Stimulated activated naive CD8-positive, alpha-beta T cell treated with anti-CD3 and anti-CD28 coated beads, Interleukin-15, Interleukin-2, amounts not matched to agents 100 U/mL and 50 U/mL, for 24 hours (primary cell): ENCODE measurements around the gene JARID2.
A peak's percentile ranks its signal among the peaks of the same experiment; 100 is the strongest.
"Not testable (repeated sequence)": the region's sequence is repeated elsewhere in the genome, so short reads cannot be mapped to it uniquely, and the experiment has no call there.

Source experiments
- ATAC-seq: fragments of 150-1000 bp; cut with Tn5 transposase; one replicate; pipeline ENCODE4 v1.10.0; 2021
- DNase-seq: peaks from one replicate; pipeline ENCODE4 v3.0.0; 2021

Gene JARID2

GRCh38 chr6:15401120-15401519, 155.3 kb downstream of the JARID2 start:
- DNase-seq = no peak
- no peak for ATAC-seq

GRCh38 chr6:15401769-15402250, 155.9 kb downstream of the JARID2 start:
- ATAC-seq (no peak), DNase-seq (no peak)

DNA sequence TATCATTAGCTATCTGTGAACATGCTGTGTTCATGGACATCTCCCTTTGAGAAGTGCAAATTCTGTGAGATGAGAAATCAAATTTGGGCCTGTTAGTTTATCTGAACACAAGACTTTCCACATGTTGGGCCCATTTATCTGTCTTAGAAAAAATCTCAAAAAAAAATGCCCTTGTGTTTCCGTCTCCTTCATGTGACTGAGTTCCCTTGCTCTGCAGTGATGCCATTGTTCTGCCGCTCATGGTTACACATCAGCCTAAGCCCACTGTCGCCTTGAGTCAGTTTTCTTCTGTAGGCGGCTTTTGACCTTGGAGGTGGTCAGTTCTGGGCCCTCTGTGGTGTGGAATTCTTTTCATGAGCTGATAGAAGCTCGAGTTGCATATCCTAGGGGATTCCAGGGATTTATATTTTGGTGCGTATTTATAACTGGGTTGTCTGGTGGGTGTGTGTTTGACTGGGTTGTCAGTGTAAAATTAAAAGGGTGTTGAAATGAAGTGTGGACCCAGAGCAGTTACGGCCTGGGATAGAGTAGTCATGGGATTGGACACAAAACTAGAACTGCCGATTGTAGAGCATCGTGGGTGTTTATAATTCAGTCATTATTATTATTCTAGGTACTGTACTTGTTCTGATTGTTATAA, 156.7 kb downstream of the JARID2 start:
- DNase-seq (no peak), ATAC-seq (no peak)

DNA sequence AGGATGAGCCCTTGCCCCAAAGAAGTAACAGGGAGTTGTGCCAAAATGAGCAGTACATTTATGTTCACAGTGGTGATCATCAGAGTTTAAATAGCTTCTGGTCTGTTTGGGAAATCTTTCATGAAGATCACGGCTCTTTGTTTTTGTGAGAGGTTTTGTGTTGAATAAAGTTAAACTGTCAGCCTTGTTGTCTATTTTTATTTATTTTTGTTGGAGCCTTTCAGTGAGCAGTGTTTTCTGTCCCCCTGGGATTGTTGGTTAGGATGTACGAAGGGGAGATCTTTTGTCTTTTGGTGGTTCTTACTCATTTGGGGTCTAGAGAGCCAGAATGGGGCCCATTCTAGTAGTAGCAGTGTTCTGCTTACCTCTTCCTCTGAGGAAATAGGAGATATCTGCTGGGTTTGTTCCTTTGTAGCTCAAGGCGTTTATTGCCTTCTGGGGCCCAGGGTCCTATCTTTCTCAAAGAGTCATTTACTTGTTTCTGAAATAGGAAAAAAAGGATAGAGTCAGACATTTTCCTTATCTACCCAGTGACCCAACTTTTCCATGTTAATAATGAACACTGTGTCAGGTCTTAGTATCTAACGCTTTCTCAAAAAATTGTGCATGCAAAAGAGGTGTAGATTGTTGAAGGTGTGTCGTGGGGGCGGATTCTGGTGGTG, 157.4 kb downstream of the JARID2 start:
- ATAC-seq (no peak), DNase-seq (no peak)

- no peak for ATAC-seq
- no peak for DNase-seq
These were observed 158.8 kb downstream of the JARID2 start for GRCh38 chr6:15404685-15404980.

- DNase-seq (no peak), ATAC-seq (no peak)
These were observed 159.5 kb downstream of the JARID2 start for GRCh38 chr6:15405129-15406068.

DNA sequence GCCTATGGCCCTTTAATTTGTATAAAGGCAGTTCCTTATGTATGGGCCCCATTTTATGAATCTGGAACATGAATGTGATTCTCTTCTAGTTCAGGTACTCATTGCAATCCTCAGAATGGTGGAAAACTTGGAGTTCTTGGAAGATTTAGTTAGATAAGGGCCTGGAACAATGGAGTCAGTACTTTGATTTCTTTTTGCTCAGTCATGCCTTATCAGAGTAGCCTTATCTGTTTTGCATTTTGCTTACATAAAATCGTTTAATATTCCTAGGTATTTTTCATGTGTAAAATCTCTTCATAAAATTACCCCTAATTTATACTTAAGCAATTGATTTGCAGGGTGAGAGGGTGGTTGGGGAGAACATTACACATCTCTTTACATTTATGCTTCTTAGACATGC, 160.6 kb downstream of the JARID2 start:
- no peak for ATAC-seq
- DNase-seq = no peak

DNA sequence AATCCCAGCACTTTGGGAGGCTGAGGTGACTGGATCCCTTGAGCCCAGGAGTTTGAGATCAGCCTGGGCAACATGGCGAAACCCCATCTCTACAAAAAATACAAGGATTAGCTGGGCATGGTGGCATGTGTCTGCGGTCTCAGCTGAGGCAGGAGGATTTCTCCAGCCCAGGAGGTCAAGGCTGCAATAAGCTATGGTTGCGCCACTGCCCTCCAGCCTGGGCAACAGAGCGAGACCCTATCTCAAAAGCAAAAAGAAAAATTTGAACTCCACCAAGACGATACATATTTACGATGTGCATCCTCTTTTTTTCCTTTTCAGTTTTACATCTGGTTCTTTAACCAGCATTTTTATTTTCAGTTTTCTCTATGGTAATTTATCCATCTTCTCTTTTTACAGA, 162.1 kb downstream of the JARID2 start:
- DNase-seq = no peak
- no peak for ATAC-seq

DNA sequence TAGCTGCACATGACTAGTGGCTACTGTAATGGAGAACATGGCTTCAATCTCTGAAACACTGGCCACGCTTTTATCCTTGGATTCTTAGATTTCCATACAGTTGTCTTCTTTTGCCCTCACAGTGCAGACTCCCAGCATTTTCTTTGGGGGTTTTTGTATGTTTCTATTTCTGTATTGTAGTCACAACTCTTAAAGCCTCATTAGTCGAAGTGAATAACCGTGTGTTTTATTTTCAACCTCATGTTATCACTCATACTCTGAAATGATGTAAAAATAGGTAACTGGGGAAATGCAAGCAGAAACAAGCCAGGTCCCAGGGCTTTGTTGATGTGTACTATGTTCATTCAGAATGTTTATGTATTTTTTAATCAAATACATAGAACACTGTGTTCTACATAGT, 162.9 kb downstream of the JARID2 start:
- no peak for ATAC-seq
- DNase-seq = no peak

GRCh38 chr6:15409301-15410125, 163.6 kb downstream of the JARID2 start:
- ATAC-seq (no peak), DNase-seq (no peak)

GRCh38 chr6:15410126-15410391, 164.2 kb downstream of the JARID2 start:
- DNase-seq = no peak
- no peak for ATAC-seq

DNA sequence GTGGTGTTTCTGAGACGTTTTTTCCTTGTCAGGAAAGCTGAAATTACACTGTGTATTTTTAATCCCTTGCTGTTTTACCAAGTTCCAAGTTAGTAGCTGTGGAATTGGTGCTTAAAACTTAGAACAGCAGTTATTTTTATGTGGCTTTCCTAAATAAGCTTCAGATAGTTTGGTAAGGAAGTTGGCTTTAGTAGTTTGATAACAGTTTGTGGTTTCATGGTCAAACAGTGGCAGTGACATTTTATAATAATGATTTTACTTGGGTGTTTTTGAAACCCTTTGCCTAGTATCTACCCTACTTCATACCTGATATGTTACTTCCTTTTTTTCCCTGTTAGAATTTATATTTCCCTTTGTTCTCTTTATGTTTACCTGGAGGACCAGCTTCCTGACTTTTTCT, 164.9 kb downstream of the JARID2 start:
- no peak for ATAC-seq

DNA sequence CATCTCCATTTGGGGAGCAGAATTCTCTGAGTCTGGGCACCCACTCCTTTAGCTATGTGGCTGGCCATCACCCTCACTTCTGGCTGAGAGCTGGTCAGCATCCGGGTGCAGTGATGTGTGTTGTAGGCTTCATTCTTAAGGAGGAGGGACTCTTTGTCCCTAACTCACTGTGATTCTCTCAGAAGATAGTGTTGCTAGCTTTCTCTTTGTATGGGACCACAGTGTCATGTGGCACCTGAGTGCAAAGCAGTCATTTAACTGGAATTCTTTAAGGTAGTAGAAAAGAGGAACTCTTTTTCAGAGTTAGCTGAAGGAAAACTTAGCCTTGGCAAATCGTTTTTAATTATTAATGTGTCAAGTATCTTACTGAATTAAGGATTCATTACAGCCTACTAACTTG, 165.9 kb downstream of the JARID2 start:
- ATAC-seq (no peak), DNase-seq (no peak)

More for the DNA sequence above, 164.9 kb downstream of the JARID2 start:
- DNase-seq = no peak

DNA sequence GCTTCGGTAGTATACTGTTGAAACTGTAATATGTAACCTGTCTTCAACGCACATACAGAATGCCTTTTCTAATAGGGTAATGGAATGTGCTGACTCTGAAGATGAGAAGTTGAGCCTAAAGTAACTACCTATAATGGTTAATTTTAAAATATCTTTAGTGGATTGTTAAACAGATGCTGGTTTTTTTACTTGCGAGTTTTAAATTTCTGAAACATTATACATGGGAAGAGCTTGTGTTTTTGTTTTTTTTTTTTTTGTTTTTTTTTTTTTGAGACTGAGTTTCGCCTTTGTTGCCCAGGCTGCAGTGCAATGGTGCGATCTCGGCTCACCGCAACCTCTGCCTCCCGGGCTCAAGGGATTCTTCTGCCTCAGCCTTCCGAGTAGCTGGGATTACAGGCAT, 166.9 kb downstream of the JARID2 start:
- DNase-seq = no peak
- ATAC-seq = no peak

- DNase-seq (no peak), ATAC-seq (no peak)
These were observed 167.8 kb downstream of the JARID2 start for GRCh38 chr6:15413466-15414234.

DNA sequence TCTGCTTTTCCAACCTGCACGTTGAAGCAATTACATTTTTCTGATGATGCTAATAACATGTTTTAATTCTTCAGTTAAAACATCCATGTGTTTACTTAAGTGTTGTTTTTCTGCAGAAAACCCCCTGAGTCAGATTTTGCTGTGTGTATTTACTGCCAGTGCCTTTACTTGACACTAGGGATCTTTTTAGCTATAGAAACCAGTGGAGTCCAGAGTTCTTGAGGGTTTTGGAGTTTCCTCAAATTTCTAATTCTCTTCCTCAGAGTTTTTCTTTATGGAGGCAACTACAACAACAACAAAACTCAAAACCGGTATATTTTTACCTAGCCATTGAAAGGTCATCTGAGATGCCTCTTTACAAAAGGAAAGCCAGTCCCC, 168.4 kb downstream of the JARID2 start:
- DNase-seq (no peak), ATAC-seq (no peak)

DNA sequence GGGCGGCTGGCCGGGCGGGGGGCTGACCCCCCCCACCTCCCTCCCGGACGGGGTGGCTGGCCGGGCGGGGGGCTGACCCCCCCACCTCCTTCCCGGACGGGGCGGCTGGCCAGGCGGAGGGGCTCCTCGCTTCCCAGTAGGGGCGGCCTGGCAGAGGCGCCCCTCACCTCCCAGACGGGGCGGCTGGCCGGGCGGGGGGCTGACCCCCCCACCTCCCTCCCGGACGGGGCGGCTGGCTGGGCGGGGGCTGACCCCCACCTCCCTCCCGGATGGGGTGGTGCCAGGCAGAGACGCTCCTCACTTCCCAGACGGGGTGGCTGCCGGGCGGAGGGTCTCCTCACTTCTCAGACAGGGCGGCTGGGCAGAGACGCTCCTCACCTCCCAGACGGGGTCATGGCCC, 169.8 kb downstream of the JARID2 start:
- DNase-seq, ATAC-seq: not testable (repeated sequence)

DNA sequence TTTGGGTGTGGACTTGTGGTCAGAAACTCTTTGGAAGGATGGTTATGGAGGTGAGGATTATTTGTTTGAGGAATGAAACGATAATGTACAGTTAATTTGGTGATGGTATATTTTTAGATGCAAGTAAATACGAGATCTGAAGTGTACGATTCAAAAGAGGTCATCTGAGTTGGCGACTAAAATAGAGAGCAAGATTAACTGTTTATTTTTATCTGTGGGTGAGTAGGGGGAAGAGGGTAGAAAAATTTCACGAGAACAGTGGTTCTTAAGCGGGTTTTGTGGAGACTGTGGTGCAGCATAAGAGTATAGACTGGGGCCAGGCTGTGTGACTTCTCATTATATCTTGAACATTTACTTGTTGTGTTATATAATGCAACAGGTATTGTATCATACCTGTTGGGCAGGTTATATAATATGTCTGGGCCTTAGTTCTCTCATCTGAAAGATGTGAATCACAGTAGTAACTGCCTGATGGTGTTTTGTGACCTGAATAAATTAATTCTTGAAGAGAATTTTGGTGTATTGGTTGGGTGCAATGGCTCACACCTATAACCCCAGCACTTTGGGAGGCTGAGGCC, 171.2 kb downstream of the JARID2 start:
- ATAC-seq = no peak
- DNase-seq = no peak

DNA sequence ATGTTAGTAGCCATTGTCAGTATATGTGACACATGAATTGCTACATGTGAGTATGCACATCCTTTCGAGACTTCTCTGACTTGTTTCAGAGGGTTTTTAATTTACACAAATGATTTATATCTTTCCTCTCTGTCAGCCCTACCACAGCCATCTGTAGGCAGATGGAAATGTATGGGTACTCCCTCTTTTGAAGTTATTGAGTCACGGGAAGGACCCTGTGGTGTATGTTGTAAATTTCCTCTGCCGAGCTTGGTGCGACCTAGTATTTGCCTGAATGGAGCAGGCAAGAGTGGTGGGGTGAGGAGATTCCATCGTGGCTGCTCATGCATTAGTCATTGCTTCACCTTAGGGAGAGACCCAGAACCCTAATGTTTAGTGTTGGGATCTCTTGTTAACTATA, 171.9 kb downstream of the JARID2 start:
- ATAC-seq (peak; percentile 89), DNase-seq (peak; percentile 60)

DNA sequence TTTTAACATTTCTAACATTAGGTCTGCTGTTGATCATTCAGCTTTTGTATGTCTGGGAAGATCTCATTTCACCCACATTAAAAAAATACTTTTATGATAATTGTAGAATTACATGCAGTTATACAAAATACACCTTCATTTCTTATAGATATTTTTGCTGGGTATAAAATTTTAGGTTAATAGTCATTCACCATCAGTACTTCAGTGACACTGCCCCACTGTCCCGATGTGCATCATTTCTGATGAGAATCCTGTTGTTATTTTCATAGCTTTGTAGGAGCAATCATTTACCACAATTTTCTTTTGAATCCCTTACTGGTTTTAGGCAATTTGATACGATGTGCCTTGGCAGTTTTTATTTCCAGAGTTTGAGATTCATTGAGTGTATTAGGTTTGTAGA, 173.6 kb downstream of the JARID2 start:
- DNase-seq (no peak), ATAC-seq (no peak)

- no peak for DNase-seq
- ATAC-seq = no peak
These were observed 175.1 kb downstream of the JARID2 start for GRCh38 chr6:15420959-15421438.
